ENCODE measurements around the gene SCAMP4.

DNA sequence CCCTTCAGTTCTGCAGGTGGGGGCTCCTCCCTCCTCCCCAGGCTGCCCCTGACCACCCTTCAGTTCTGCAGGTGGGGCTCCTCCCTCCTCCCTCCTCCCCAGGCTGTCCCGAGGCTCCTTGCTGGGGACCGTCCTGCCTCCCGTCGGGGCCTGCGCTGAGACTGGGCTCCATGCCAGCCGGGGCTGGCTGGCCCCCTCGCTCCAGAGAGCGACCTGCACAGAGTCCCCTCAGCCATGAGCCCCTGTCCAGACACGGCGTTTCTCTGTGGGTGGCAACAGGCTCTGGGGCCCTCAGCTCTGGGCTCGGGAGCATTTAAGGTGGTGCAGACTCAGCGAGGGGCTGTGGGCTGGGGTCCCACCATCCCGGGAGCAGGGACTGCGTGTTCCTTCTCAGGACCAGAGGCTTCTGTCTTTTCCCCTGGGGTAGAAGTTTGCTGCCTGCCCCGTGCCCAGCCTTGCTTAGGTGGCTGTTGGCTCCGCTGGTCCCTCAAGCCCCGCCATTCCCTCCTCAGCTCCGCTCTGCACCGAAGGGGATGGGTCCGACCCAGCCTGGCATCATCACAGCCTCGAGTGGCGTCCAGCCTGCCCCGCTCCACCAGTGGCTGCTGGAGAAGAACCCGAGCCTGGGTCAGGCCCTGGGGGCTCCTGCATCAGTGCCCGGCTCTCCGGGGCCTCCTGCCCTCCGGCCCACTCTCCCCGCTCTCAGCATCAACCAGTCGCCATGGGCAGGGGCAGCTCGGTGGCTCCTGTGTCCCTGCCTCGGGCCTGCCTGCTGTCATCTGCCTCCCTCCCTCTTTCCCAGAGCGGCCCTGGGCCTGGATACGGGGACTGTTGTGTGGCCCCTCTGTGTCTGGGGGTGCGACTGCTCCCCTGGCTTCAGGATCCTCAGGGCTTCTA lies 63.3 kb downstream of the SCAMP4 start:
- TF ChIP-seq, protein P1, sequence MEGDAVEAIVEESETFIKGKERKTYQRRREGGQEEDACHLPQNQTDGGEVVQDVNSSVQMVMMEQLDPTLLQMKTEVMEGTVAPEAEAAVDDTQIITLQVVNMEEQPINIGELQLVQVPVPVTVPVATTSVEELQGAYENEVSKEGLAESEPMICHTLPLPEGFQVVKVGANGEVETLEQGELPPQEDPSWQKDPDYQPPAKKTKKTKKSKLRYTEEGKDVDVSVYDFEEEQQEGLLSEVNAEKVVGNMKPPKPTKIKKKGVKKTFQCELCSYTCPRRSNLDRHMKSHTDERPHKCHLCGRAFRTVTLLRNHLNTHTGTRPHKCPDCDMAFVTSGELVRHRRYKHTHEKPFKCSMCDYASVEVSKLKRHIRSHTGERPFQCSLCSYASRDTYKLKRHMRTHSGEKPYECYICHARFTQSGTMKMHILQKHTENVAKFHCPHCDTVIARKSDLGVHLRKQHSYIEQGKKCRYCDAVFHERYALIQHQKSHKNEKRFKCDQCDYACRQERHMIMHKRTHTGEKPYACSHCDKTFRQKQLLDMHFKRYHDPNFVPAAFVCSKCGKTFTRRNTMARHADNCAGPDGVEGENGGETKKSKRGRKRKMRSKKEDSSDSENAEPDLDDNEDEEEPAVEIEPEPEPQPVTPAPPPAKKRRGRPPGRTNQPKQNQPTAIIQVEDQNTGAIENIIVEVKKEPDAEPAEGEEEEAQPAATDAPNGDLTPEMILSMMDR (IDR thresholded peaks at IDR 0.05) = no peak
- TF ChIP-seq POLR2A (IDR thresholded peaks at IDR 0.05) = no peak
